ENCODE measurements around the gene TPCN1. TPM values are rescaled to one million over a fixed set of nuclear protein-coding genes. Genes with fewer than 3 reads are reported as not detected.

TPCN1 gene
- total and polyA plus RNA-seq, 2 of the 13 experiments (the other 11 are each of a cell fraction or from before 2014, with no cell fraction given), result 8.0 to 26.8 TPM

DNA sequence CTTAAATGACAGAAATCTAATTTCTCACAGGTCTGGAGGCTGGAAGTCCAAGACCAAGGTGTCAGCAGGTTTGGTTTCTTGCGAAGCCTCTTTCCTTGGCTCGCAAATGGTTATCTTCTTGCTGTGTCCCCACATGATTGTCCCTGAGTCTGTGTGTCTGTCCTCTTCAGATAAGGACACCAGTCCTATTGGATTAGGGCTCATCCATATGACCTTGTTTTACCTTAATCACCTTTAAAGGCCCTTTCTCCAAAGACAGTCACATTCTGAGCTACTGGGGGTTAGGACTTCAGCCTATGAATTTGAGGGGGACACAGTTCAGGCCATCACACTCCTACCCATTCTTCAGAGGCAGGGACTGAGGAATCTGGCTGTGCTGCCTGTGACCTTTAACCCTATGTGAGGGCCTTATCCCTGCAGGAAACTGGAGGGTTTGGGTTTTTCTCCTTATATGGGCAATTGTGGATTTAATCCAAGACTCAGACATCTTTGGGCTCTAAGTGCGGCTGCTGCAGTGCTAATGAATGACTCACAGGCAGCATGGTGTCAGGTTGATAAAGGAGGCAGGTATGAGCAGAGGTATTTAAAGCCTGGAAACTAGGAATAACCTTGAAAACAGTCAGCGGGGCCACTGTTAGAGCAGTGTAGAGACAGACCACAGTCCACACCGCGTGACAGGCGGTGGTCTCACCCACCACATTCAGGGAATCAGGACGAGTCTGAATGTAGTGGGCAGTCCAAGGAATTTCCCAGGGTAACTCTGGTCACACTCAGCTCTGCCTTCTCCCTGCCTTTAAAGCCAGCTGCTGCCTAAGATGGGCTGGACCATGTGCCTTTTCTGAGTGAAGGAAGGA lies 10.2 kb downstream of the TPCN1 start (continued):
- TF ChIP-seq ZBTB38 (CRISPR knock-in tag; IDR thresholded peaks at IDR 0.05), result peak; percentile 46; the same call in 1 of the 2 replicates
- TF ChIP-seq, protein P1, sequence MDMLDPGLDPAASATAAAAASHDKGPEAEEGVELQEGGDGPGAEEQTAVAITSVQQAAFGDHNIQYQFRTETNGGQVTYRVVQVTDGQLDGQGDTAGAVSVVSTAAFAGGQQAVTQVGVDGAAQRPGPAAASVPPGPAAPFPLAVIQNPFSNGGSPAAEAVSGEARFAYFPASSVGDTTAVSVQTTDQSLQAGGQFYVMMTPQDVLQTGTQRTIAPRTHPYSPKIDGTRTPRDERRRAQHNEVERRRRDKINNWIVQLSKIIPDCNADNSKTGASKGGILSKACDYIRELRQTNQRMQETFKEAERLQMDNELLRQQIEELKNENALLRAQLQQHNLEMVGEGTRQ (IDR thresholded peaks at IDR 0.05; ENCODE audit: low read depth, low read length), result no peak
- TF ChIP-seq, protein P1 (CRISPR knock-in tag; IDR thresholded peaks at IDR 0.05; ENCODE audit: borderline replicate concordance), result 0 out of 2 replicates have a peak, but pooled peaks have one; percentile 24
- TF ChIP-seq NR2F6 (IDR thresholded peaks at IDR 0.05), result peak; percentile 53; the same call in 1 of the 2 replicates
- no peak for TF ChIP-seq NR2F6 (CRISPR knock-in tag; IDR thresholded peaks at IDR 0.05)
- TF ChIP-seq, protein P2, sequence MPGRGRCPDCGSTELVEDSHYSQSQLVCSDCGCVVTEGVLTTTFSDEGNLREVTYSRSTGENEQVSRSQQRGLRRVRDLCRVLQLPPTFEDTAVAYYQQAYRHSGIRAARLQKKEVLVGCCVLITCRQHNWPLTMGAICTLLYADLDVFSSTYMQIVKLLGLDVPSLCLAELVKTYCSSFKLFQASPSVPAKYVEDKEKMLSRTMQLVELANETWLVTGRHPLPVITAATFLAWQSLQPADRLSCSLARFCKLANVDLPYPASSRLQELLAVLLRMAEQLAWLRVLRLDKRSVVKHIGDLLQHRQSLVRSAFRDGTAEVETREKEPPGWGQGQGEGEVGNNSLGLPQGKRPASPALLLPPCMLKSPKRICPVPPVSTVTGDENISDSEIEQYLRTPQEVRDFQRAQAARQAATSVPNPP (CRISPR knock-in tag; IDR thresholded peaks at IDR 0.05), result no peak

DNA sequence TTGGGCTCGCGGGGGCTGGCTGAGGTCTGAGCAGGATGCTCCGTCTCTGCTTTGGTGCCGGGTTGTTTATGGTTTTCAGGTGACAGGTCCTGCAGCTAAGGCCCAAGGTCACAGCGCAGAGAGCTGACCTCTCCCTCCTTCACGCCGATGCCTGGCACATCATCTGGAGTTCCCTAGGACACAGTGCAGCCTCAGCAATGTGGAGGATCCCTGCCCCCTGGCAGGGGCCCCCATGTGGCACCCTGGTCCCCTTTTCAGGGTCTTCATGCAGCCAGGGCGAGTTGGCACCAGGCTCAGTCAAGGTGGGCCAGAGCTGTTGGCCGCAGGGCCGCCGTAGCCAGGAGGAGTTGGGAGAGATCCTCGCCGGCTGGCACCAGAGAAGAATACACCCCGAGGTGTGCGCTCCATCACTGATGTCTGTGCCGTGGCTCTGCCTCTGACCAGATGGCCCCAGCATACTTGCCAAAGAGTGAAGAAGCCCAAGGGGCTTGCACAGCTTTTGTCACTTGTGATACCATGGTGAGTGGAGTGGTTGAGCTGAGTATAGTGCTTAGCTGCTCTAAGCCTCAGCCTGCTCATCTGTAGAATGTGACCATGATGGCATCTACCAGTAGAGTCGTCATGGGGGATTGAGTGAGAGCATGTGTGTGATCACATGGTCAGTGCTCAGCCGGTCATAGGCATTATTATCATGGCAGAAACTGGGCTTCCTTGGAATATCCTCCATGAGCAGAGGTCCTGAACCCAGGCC lies 11.0 kb downstream of the TPCN1 start:
- peaks cover 7 to 11% of the 10 kb centered on the region in 2 experiments; a peak in 3 of 5 replicates for H3K36me3 ChIP-seq (replicated peaks in 1 of 2; ENCODE audit: control insufficient read depth in 1 of 2, insufficient read depth in 2 of 2, low read length in 2 of 2)
- no peak for FAIRE-seq
- H3K27me3 ChIP-seq (ENCODE audit: control insufficient read depth in 1 of 2, insufficient read depth in 2 of 2, low read length in 2 of 2), result no peaks in the 10 kb centered on the region
- no peak overlapping the region for H3K4me2 ChIP-seq (ENCODE audit: low read depth, low read length)
- H2AFZ ChIP-seq (ENCODE audit: low read length), result no peak overlapping the region
- H3K4me1 ChIP-seq (ENCODE audit: insufficient read depth, low read length), result peaks cover 70% of the 10 kb centered on the region
- ChIA-PET POLR2A (interaction anchor here (1.1 to 3.7 kb wide), 4 partner anchors 10 to 47 kb away, joined by 3 to 55 read pairs (median 12); partner anchors contain the start of genes DDX54, RITA1 and TPCN1), CTCF (ENCODE audit: low intra/inter-chr PET ratio, low total read pairs) (no interaction called here)
- 95% methylated on average over 11 of the region's 18 CpGs for WGBS (ENCODE audit: low lambda C conversion rate)
- no peaks in the 10 kb centered on the region for H3K9me3 ChIP-seq (ENCODE audit: low read length)
- in situ Hi-C loops (cut with HindIII; ENCODE audit: extremely low pct_ligation_motif_present, low pct_unique_long_range_greater_than_20kb), result no loop called here
- intact Hi-C loops (cut with micrococcal nuclease; ENCODE audit: unreplicated experiment), result no loop called here
- no TSS peak for BruUV-seq (replicated peaks)
- no peak for ATAC-seq
- H3K27ac ChIP-seq (ENCODE audit: extremely low read length, insufficient read depth, low read length), result peak overlapping the region; percentile 73
- H4K20me1 ChIP-seq (ENCODE audit: insufficient read depth, low read length), result no peaks in the 10 kb centered on the region
- H3K9ac ChIP-seq (ENCODE audit: insufficient read depth, low read depth, low read length), result 0 out of 2 replicates have a peak overlapping the region, but pooled peaks have one; percentile 16
- no peak for DNase-seq (ENCODE audit: low spot score)
- H3K4me3 ChIP-seq (replicated peaks in 1 of 3; ENCODE audit: insufficient read depth in 1 of 3, low read depth in 2 of 3, low read length in 3 of 3), result no peak overlapping the region
- H3K79me2 ChIP-seq (ENCODE audit: insufficient read depth, low read length), result no peaks in the 10 kb centered on the region
- TF ChIP-seq, protein P3, sequence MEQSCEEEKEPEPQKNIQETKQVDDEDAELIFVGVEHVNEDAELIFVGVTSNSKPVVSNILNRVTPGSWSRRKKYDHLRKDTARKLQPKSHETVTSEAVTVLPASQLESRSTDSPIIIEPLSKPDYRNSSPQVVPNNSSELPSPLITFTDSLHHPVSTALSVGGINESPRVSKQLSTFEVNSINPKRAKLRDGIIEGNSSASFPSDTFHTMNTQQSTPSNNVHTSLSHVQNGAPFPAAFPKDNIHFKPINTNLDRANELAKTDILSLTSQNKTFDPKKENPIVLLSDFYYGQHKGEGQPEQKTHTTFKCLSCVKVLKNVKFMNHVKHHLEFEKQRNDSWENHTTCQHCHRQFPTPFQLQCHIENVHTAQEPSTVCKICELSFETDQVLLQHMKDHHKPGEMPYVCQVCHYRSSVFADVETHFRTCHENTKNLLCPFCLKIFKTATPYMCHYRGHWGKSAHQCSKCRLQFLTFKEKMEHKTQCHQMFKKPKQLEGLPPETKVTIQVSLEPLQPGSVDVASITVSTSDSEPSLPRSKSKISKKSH (CRISPR knock-in tag; IDR thresholded peaks at IDR 0.05; ENCODE audit: borderline replicate concordance), result 0 out of 2 replicates have a peak, but pooled peaks have one; percentile 31
- no peak for TF ChIP-seq EZH2 (conservative IDR thresholded peaks at IDR 0.05; ENCODE audit: low read depth, low read length)
- TF ChIP-seq TBX3 (IDR thresholded peaks at IDR 0.05; ENCODE audit: borderline replicate concordance), result no peak
- TF ChIP-seq HDAC6 (IDR thresholded peaks at IDR 0.05; ENCODE audit: low read depth, low read length), result no peak
- no peak for TF ChIP-seq ZNF577 (CRISPR knock-in tag; IDR thresholded peaks at IDR 0.05; ENCODE audit: borderline replicate concordance, low read depth)
- TF ChIP-seq ZNF24 (IDR thresholded peaks at IDR 0.05), result no peak
- TF ChIP-seq ZNF766 (CRISPR knock-in tag; IDR thresholded peaks at IDR 0.05; ENCODE audit: borderline replicate concordance), result no peak
- no peak for TF ChIP-seq ZNF703 (CRISPR knock-in tag; IDR thresholded peaks at IDR 0.05; ENCODE audit: borderline replicate concordance)
- TF ChIP-seq, protein P4, sequence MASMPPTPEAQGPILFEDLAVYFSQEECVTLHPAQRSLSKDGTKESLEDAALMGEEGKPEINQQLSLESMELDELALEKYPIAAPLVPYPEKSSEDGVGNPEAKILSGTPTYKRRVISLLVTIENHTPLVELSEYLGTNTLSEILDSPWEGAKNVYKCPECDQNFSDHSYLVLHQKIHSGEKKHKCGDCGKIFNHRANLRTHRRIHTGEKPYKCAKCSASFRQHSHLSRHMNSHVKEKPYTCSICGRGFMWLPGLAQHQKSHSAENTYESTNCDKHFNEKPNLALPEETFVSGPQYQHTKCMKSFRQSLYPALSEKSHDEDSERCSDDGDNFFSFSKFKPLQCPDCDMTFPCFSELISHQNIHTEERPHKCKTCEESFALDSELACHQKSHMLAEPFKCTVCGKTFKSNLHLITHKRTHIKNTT (CRISPR knock-in tag; IDR thresholded peaks at IDR 0.05), result no peak
